HepG2 (cell line): ENCODE measurements around the gene IRS1. TPM values are rescaled to one million over a fixed set of nuclear protein-coding genes. Genes with fewer than 3 reads are reported as not detected.

ENCODE experiments used
- ATAC-seq: fragments of 200-7000 bp; cut with Tn5 transposase; 3 replicates; pipeline ENCODE4 v1.9.1; 2020; ENCODE audit warnings: mild to moderate bottlenecking, moderate library complexity
- BruUV-seq: library from RNA; stranded (reverse); fragments of 400-500 nt; replicated peaks from 2 replicates; lab custom pipeline; 2021; lab: Mats Ljungman, UMichigan
- CTCF ChIA-PET: fragments of 300-600 bp; formaldehyde crosslinking; extraction: SDS; loops from one replicate; lab custom pipeline; 2021; ENCODE audit warnings: low total read pairs, inconsistent platforms, low intra/inter-chr PET ratio; lab: Yijun Ruan, JAX
- POLR2A ChIA-PET: fragments of 350-600 bp; sonication (Branson Sonifier 250); formaldehyde crosslinking; loops from one replicate; lab custom pipeline; 2020; ENCODE audit warnings: antibody characterized with exemption, inconsistent platforms; lab: Yijun Ruan, JAX
- DNase-seq: peaks from one replicate; pipeline ENCODE4 v3.0.0-alpha.2; 2015; ENCODE audit warnings: low spot score
- FAIRE-seq: peaks from 3 replicates; lab custom pipeline; 2011; peaks lifted over from hg19 to GRCh38; lab: Jason Lieb, UNC
- H2AFZ ChIP-seq: one replicate; pipeline ENCODE4 v1.6.1; 2011; ENCODE audit warnings: low read length, inconsistent platforms
- H3K27ac ChIP-seq: fragments of 300-600 bp; 3 replicates; pipeline ENCODE4 v1.8.0; 2011; ENCODE audit warnings: mixed run types, mild to moderate bottlenecking, mixed read lengths, low read length, inconsistent platforms; ENCODE audit not compliant: insufficient read depth; ENCODE audit errors: extremely low read length
- H3K27me3 ChIP-seq, 2 experiments: fragments of 200-600 bp in 1 of 2; 2 replicates in 1 of 2; 3 replicates in 1 of 2; pipeline versions ENCODE4 v1.6.0 to v1.8.0; 2011; ENCODE audit warnings: low read length in 2 of 2, mild to moderate bottlenecking in 2 of 2, moderate library complexity in 2 of 2, inconsistent platforms in 1 of 2; ENCODE audit not compliant: insufficient read depth in 2 of 2, control insufficient read depth in 1 of 2
- H3K36me3 ChIP-seq, 2 experiments: fragments of 200-600 bp in 1 of 2; replicated peaks in 1 of 2; 2 replicates in 1 of 2; 3 replicates in 1 of 2; pipeline versions ENCODE4 v1.5.1 to v1.8.0; 2011; ENCODE audit warnings: low read length in 2 of 2, inconsistent platforms in 1 of 2; ENCODE audit not compliant: insufficient read depth in 2 of 2, control insufficient read depth in 1 of 2
- H3K4me1 ChIP-seq: 2 replicates; pipeline ENCODE4 v1.5.1; 2012; ENCODE audit warnings: low read length, inconsistent platforms; ENCODE audit not compliant: insufficient read depth
- H3K4me2 ChIP-seq: 2 replicates; pipeline ENCODE4 v1.6.0; 2011; ENCODE audit warnings: low read depth, low read length, inconsistent platforms
- H3K4me3 ChIP-seq, 3 experiments: fragments of 200-600 bp in 1 of 3; sonication (generic), shearing (Covaris generic) in 1 of 3; replicated peaks in 1 of 3; 2 replicates each; pipeline ENCODE4 v1.5.1; 2011 to 2016; ENCODE audit warnings: low read length in 3 of 3, inconsistent platforms in 2 of 3, low read depth in 2 of 3, mild to moderate bottlenecking in 2 of 3, control low read depth in 1 of 3, mixed read lengths in 1 of 3; ENCODE audit not compliant: insufficient read depth in 1 of 3
- H3K79me2 ChIP-seq: one replicate; pipeline ENCODE4 v1.6.1; 2011; ENCODE audit warnings: low read length, inconsistent platforms; ENCODE audit not compliant: insufficient read depth
- H3K9ac ChIP-seq: 2 replicates; pipeline ENCODE4 v1.6.0; 2011; ENCODE audit warnings: mild to moderate bottlenecking, low read depth, low read length, inconsistent platforms; ENCODE audit not compliant: insufficient read depth
- H3K9me3 ChIP-seq: 2 replicates; pipeline ENCODE4 v1.5.1; 2012; ENCODE audit warnings: mild to moderate bottlenecking, low read length
- H4K20me1 ChIP-seq: 2 replicates; pipeline ENCODE4 v1.6.0; 2011; ENCODE audit warnings: inconsistent platforms, mild to moderate bottlenecking, low read length, moderate library complexity; ENCODE audit not compliant: insufficient read depth
- CEBPB ChIP-seq: IDR thresholded peaks from 2 replicates; pipeline ENCODE4 v1.6.1; 2011; ENCODE audit warnings: low read depth, low read length, improper control_type of control experiment, borderline replicate concordance
- CREM ChIP-seq, 2 experiments: sonication (generic) in 1 of 2; formaldehyde crosslinking in 1 of 2; IDR thresholded peaks; 2 replicates each; pipeline versions ENCODE4 v1.4.0 to v1.6.1; 2016 to 2020; ENCODE audit warnings: antibody characterized with exemption in 1 of 2, mild to moderate bottlenecking in 1 of 2, missing genetic modification reagents in 1 of 2
- GFI1 ChIP-seq: sonication (generic); formaldehyde crosslinking; IDR thresholded peaks from 2 replicates; pipeline ENCODE4 v1.5.0; 2020; ENCODE audit warnings: missing genetic modification reagents, mild to moderate bottlenecking, borderline replicate concordance
- KDM4B ChIP-seq: sonication (generic); formaldehyde crosslinking; IDR thresholded peaks from 2 replicates; pipeline ENCODE4 v1.4.0; 2020; ENCODE audit warnings: missing genetic modification reagents
- MED1 ChIP-seq: sonication (generic); formaldehyde crosslinking; IDR thresholded peaks from 2 replicates; pipeline ENCODE4 v1.4.0; 2020; ENCODE audit warnings: missing genetic modification reagents
- MEF2D ChIP-seq: sonication (generic); formaldehyde crosslinking; IDR thresholded peaks from 2 replicates; pipeline ENCODE4 v1.5.1; 2020; ENCODE audit warnings: mild to moderate bottlenecking, missing genetic modification reagents
- PAXIP1 ChIP-seq: sonication (generic); formaldehyde crosslinking; conservative IDR thresholded peaks from 2 replicates; pipeline ENCODE4 v1.4.0; 2020; ENCODE audit warnings: mild to moderate bottlenecking, missing genetic modification reagents, moderate library complexity
- SOX13 ChIP-seq, 3 experiments: fragments of 450-650 bp in 1 of 3; sonication (generic) in 1 of 3; formaldehyde crosslinking in 1 of 3; IDR thresholded peaks in 2 of 3; conservative IDR thresholded peaks in 1 of 3; 2 replicates each; pipeline versions ENCODE4 v1.5.0 to v1.6.1; 2016 to 2020; ENCODE audit warnings: antibody characterized with exemption in 1 of 3, mild to moderate bottlenecking in 1 of 3, missing compliant biosample characterization in 1 of 3, missing genetic modification reagents in 1 of 3, moderate library complexity in 1 of 3
- ZFP1 ChIP-seq: IDR thresholded peaks from 2 replicates; pipeline ENCODE4 v1.6.1; 2016
- ZNF362 ChIP-seq: sonication (generic); formaldehyde crosslinking; IDR thresholded peaks from 2 replicates; pipeline ENCODE4 v1.4.0; 2020; ENCODE audit warnings: missing genetic modification reagents, mild to moderate bottlenecking, borderline replicate concordance
- ZNF564 ChIP-seq: sonication (generic); formaldehyde crosslinking; IDR thresholded peaks from 2 replicates; pipeline ENCODE4 v1.8.1; 2023; ENCODE audit warnings: mild to moderate bottlenecking, missing genetic modification reagents
- ZNF800 ChIP-seq: sonication (generic); formaldehyde crosslinking; IDR thresholded peaks from 2 replicates; pipeline ENCODE4 v1.4.0; 2020; ENCODE audit warnings: missing genetic modification reagents
- WGBS: methylation state at CpG from one replicate; pipeline ENCODE4 v1.1.6; 2017; ENCODE audit warnings: low lambda C conversion rate; 5-methylcytosine and 5-hydroxymethylcytosine counted together
- in situ Hi-C: cut with HindIII; loops from 2 replicates; pipeline ENCODE4 v1.10.0; 2017; ENCODE audit warnings: low pct_unique_long_range_greater_than_20kb; ENCODE audit not compliant: extremely low pct_ligation_motif_present
- intact Hi-C: fragments of 100-400 bp; cut with micrococcal nuclease; formaldehyde crosslinking; loops from one replicate; pipeline ENCODE4 v1.10.0; 2022; ENCODE audit not compliant: unreplicated experiment
- polyA plus RNA-seq, 8 experiments: library from polyadenylated mRNA; depleted of rRNA in 3 of 8; stranded (reverse) in 7 of 8; unstranded in 1 of 8; fragments of >200 nt; fragmentation: Illumina TruSeq in 4 of 8; extraction: Trizol in 4 of 8; gene quantifications; 2 replicates each; pipeline versions ENCODE4 v1.2.1 to v1.2.3, GENCODE V29; 2011 to 2016; ENCODE audit warnings: low read depth in 4 of 8, missing spikeins in 1 of 8, mixed read lengths in 1 of 8; ENCODE audit not compliant: insufficient read depth in 1 of 8
- total RNA-seq, 5 experiments: library from RNA; depleted of rRNA; stranded (reverse); fragments of >200 nt; fragmentation: Illumina TruSeq; extraction: Trizol; gene quantifications; 2 replicates each; pipeline ENCODE4 v1.2.3, GENCODE V29; 2016; ENCODE audit warnings: low read depth in 1 of 5

IRS1 gene
- total and polyA plus RNA-seq, 2 of the 13 experiments (the other 11 are each of a cell fraction or from before 2014, with no cell fraction given) = 8.7 to 9.0 TPM

GRCh38 chr2:226772389-226773179, 27.0 kb downstream of the IRS1 start:
- POLR2A ChIA-PET = interaction anchor here (0.7 to 1.0 kb wide), 2 partner anchors 39 kb away, joined by 3 read pairs; no protein-coding TSS in a partner anchor
- Histone ChIP-seq H3K36me3 (peaks cover 1 to 12% of the 10 kb centered on the region in 2 experiments; a peak in 3 of 5 replicates), H3K79me2 (peaks cover 9% of the 10 kb centered on the region), H3K9ac (no peak overlapping the region), H3K27me3 (no peaks in the 10 kb centered on the region), H3K4me1 (peaks cover 26% of the 10 kb centered on the region), H3K27ac (peak overlapping the region; percentile 25), H3K9me3 (peaks cover 11% of the 10 kb centered on the region), H2AFZ (no peak overlapping the region), H3K4me3 (no peak overlapping the region), H3K4me2 (no peak overlapping the region), H4K20me1 (0 out of 2 replicates have a peak, but pooled peaks cover 2% of the 10 kb centered on the region)
- DNase-seq (peak; percentile 69), FAIRE-seq (peak; percentile 12), ATAC-seq (peak; percentile 87)
- in situ Hi-C loops = no loop called here
- CTCF ChIA-PET = no interaction called here
- intact Hi-C loops = no loop called here
- BruUV-seq = no TSS peak
- WGBS = 75% methylated on average over 3 of the region's 3 CpGs
- TF ChIP-seq SOX13 (IDR thresholded peaks at IDR 0.05) = no peak
- peak in 1 of 2 experiments; percentile 37; a peak in 1 of 4 replicates for TF ChIP-seq SOX13 (CRISPR knock-in tag; conservative IDR thresholded peaks at IDR 0.05 in 1 of 2, IDR thresholded peaks at IDR 0.05 in 1 of 2)
- TF ChIP-seq KDM4B = no peak
- TF ChIP-seq MEF2D (CRISPR knock-in tag) = peak; percentile 81
- peak; percentile 43; the same call in 1 of the 2 replicates for TF ChIP-seq PAXIP1 (CRISPR knock-in tag)
- TF ChIP-seq ZNF362 (CRISPR knock-in tag) = peak; percentile 76; the same call in 1 of the 2 replicates
- no peak for TF ChIP-seq CEBPB
- TF ChIP-seq ZNF564 (CRISPR knock-in tag) = no peak
- no peak for TF ChIP-seq ZNF800 (CRISPR knock-in tag)
- peak; percentile 45; the same call in 1 of the 2 replicates for TF ChIP-seq GFI1 (CRISPR knock-in tag)
- 0 out of 2 replicates have a peak, but pooled peaks have one; percentile 29 for TF ChIP-seq MED1 (CRISPR knock-in tag)
- TF ChIP-seq CREM (IDR thresholded peaks at IDR 0.05) = peak; percentile 53
- TF ChIP-seq CREM (CRISPR knock-in tag; IDR thresholded peaks at IDR 0.05) = no peak
- TF ChIP-seq ZFP1 (CRISPR knock-in tag) = no peak
